ENCODE results near the gene ANAPC5. TPM values are rescaled to one million over a fixed set of nuclear protein-coding genes. Genes with fewer than 3 reads are reported as not detected.
A peak's percentile ranks its signal among the peaks of the same experiment; 100 is the strongest.

ANAPC5 gene
- total RNA-seq, 1 experiment from 2014 or later = 116 TPM

- H3K27me3 Mint-ChIP-seq (ENCODE audit: low read depth) = no peaks in the 10 kb centered on the region
- ATAC-seq (no peak), DNase-seq (ENCODE audit: low spot score) (no peak)
- no peaks in the 10 kb centered on the region for H3K9me3 Mint-ChIP-seq
- H3K27ac Mint-ChIP-seq = no peak overlapping the region
- CTCF ChIA-PET = no interaction called here
- no peak for TF ChIP-seq USF2 (CRISPR knock-in tag; IDR thresholded peaks at IDR 0.05)
- no peak for TF ChIP-seq NR3C1 (CRISPR knock-in tag; conservative IDR thresholded peaks at IDR 0.05; ENCODE audit: low read depth)
- no peak for TF ChIP-seq HMGXB4 (CRISPR knock-in tag; IDR thresholded peaks at IDR 0.05)
- no peak for TF ChIP-seq NR1H2 (CRISPR knock-in tag; IDR thresholded peaks at IDR 0.05)
- TF ChIP-seq ZNF512 (CRISPR knock-in tag; IDR thresholded peaks at IDR 0.05; ENCODE audit: borderline replicate concordance) = no peak
- no peak for TF ChIP-seq ELF4 (CRISPR knock-in tag; IDR thresholded peaks at IDR 0.05; ENCODE audit: low read depth)
- POLR2A ChIA-PET = no interaction called here
- H3K4me1 Mint-ChIP-seq = no peaks in the 10 kb centered on the region
- peaks cover 27% of the 10 kb centered on the region for H3K36me3 Mint-ChIP-seq
- no peak overlapping the region for H3K4me3 Mint-ChIP-seq
Measured at GRCh38 chr12:121264135-121264534, 88.1 kb downstream of the ANAPC5 start.

- DNase-seq (ENCODE audit: low spot score) (no peak), ATAC-seq (no peak)
- Mint-ChIP-seq H3K27ac (no peak overlapping the region), H3K27me3 (ENCODE audit: low read depth) (no peaks in the 10 kb centered on the region), H3K4me1 (no peaks in the 10 kb centered on the region), H3K36me3 (peaks cover 28% of the 10 kb centered on the region), H3K4me3 (no peak overlapping the region), H3K9me3 (no peaks in the 10 kb centered on the region)
- TF ChIP-seq ZNF317 (CRISPR knock-in tag; IDR thresholded peaks at IDR 0.05; ENCODE audit: borderline replicate concordance, low read depth) = no peak
- no peak for TF ChIP-seq ZNF532 (CRISPR knock-in tag; IDR thresholded peaks at IDR 0.05; ENCODE audit: borderline replicate concordance)
- TF ChIP-seq CBFB (CRISPR knock-in tag; IDR thresholded peaks at IDR 0.05; ENCODE audit: low read depth) = no peak
- CTCF ChIA-PET = no interaction called here
- POLR2A ChIA-PET = no interaction called here
Measured at GRCh38 chr12:121263206-121263935, 88.8 kb downstream of the ANAPC5 start.

- DNase-seq (ENCODE audit: low spot score) (no peak), ATAC-seq (no peak)
- TF ChIP-seq NR1H2 (CRISPR knock-in tag; IDR thresholded peaks at IDR 0.05) = no peak
- no peak for TF ChIP-seq HMGA2 (CRISPR knock-in tag; IDR thresholded peaks at IDR 0.05)
- no peak for TF ChIP-seq ZNF425 (CRISPR knock-in tag; conservative IDR thresholded peaks at IDR 0.05)
- no peak for TF ChIP-seq ZNF219 (CRISPR knock-in tag; IDR thresholded peaks at IDR 0.05; ENCODE audit: borderline replicate concordance)
- H3K36me3 Mint-ChIP-seq = peaks cover 36% of the 10 kb centered on the region
- H3K27ac Mint-ChIP-seq = peak overlapping the region; percentile 44; the same call in 1 of the 2 replicates
- no peaks in the 10 kb centered on the region for H3K27me3 Mint-ChIP-seq (ENCODE audit: low read depth)
- no peaks in the 10 kb centered on the region for H3K9me3 Mint-ChIP-seq
- H3K4me1 Mint-ChIP-seq = no peaks in the 10 kb centered on the region
- no peak overlapping the region for H3K4me3 Mint-ChIP-seq
- ChIA-PET CTCF (no interaction called here), POLR2A (no interaction called here)
Measured at GRCh38 chr12:121261398-121261797, 90.8 kb downstream of the ANAPC5 start.
